ENCODE data around the gene CLEC3A. TPM values are rescaled to one million over a fixed set of nuclear protein-coding genes. Genes with fewer than 3 reads are reported as not detected.

Gene CLEC3A
- total RNA-seq, 2 experiments from 2014 or later, result not detected

DNA sequence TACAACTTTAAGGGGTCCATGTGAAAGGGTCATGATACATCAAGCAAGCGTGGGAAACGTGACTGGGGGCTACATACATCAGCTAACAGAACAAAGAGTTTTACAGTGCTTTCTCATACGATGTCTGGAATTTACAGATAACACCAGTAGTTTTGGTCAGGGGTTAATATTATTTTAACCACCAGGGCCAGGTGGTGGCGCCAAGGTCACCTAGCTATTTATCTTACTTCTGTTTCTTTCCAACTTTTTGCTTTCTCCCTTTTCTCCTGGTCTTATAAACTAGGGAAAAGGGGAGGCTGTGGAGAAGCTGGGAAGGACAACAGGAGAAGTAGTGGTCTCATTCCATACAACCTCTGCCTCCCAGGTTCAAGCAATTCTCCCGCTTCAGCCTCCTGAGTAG is 37.9 kb downstream of the CLEC3A start:
- ChIA-PET POLR2A (no interaction called here), CTCF (no interaction called here)
- peaks cover 9% of the 10 kb centered on the region for H3K27me3 Mint-ChIP-seq
- ATAC-seq (no peak), DNase-seq (no peak)
- TF ChIP-seq, protein P1, sequence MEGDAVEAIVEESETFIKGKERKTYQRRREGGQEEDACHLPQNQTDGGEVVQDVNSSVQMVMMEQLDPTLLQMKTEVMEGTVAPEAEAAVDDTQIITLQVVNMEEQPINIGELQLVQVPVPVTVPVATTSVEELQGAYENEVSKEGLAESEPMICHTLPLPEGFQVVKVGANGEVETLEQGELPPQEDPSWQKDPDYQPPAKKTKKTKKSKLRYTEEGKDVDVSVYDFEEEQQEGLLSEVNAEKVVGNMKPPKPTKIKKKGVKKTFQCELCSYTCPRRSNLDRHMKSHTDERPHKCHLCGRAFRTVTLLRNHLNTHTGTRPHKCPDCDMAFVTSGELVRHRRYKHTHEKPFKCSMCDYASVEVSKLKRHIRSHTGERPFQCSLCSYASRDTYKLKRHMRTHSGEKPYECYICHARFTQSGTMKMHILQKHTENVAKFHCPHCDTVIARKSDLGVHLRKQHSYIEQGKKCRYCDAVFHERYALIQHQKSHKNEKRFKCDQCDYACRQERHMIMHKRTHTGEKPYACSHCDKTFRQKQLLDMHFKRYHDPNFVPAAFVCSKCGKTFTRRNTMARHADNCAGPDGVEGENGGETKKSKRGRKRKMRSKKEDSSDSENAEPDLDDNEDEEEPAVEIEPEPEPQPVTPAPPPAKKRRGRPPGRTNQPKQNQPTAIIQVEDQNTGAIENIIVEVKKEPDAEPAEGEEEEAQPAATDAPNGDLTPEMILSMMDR (IDR thresholded peaks at IDR 0.05), result no peak
- H3K4me1 Mint-ChIP-seq (ENCODE audit: low read depth), result no peaks in the 10 kb centered on the region
- H3K36me3 Mint-ChIP-seq (ENCODE audit: low read depth), result no peaks in the 10 kb centered on the region
- H3K27ac Mint-ChIP-seq, result no peak overlapping the region
- no peaks in the 10 kb centered on the region for H3K9me3 Mint-ChIP-seq
- intact Hi-C loops (cut with micrococcal nuclease), result no loop called here
- no peak overlapping the region for H3K4me3 Mint-ChIP-seq

DNA sequence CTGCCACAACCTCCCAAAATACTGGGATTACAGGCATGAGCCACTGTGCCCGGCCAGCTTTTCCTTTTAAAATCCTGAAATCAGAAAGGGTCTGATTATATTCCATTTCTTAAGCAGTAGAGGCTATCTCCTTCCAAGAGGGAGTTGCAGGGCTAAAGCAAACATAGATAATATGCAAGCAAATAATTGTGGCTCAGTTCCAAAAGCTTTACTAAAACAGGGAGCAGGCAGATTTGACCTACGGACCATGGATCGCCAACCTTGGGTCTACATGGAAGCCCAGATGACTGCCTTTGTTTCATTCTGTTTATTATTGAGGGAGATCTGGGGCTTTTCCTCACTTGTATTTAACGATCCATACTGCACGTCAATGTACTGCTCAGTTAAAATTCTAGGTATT is 38.5 kb downstream of the CLEC3A start:
- no peak overlapping the region for H3K27ac Mint-ChIP-seq
- DNase-seq (no peak), ATAC-seq (no peak)
- H3K36me3 Mint-ChIP-seq (ENCODE audit: low read depth), result no peaks in the 10 kb centered on the region
- TF ChIP-seq, protein P1 (IDR thresholded peaks at IDR 0.05), result no peak
- ChIA-PET POLR2A (no interaction called here), CTCF (no interaction called here)
- H3K27me3 Mint-ChIP-seq, result peaks cover 12% of the 10 kb centered on the region
- no peak overlapping the region for H3K4me3 Mint-ChIP-seq
- H3K9me3 Mint-ChIP-seq, result no peaks in the 10 kb centered on the region
- intact Hi-C loops (cut with micrococcal nuclease), result no loop called here
- no peaks in the 10 kb centered on the region for H3K4me1 Mint-ChIP-seq (ENCODE audit: low read depth)

DNA sequence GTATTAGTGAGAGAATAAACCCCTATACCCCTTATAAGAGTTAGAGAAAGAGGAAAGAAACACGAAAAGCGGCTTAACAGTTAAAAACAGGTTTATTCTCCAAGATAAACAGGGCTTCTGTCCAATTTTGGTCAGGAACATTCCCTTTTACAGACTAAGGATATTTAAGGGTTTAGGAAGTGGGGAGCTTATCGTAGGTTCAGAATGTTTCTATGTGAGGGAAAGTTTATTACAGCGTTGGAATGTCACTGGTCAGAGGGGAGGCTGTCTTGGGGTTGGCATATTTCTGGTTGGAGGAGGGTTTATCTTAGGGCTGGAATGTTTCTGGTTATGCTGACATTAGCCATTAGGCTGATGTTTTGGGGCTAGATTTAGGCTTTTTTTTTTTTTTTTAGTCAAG is 43.0 kb downstream of the CLEC3A start:
- intact Hi-C loops (cut with micrococcal nuclease), result no loop called here
- Mint-ChIP-seq H3K4me3 (no peak overlapping the region), H3K4me1 (ENCODE audit: low read depth) (no peaks in the 10 kb centered on the region), H3K27me3 (peaks cover 17% of the 10 kb centered on the region), H3K36me3 (ENCODE audit: low read depth) (no peaks in the 10 kb centered on the region), H3K27ac (no peak overlapping the region), H3K9me3 (no peaks in the 10 kb centered on the region)
- ChIA-PET CTCF (interaction anchor here (0.6 kb wide), 1 partner anchor 35 kb away, joined by 4 read pairs; no protein-coding TSS in a partner anchor), POLR2A (no interaction called here)
- no peak for ATAC-seq
- TF ChIP-seq, protein P1 (IDR thresholded peaks at IDR 0.05), result no peak
- no peak for DNase-seq

DNA sequence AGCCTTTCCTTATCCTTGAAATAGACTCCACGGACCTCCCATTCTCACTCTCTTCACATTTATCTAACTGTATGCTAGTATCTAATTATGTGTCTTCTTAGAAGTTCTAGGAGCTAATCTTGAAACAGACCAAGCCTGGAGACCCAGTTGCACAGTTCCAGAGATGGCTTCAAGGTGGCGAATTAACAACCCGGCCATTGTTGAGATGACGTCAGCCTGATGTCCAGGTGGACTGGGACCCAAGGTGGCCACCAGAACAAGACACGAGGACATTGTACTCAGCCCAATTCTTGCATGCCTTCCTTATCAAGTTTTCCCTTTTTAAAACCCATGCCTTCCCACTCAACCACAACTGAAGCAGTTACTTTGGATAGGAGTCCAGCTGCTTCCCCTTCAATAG is 47.6 kb downstream of the CLEC3A start:
- ChIA-PET POLR2A (no interaction called here), CTCF (no interaction called here)
- ATAC-seq, result no peak

DNA sequence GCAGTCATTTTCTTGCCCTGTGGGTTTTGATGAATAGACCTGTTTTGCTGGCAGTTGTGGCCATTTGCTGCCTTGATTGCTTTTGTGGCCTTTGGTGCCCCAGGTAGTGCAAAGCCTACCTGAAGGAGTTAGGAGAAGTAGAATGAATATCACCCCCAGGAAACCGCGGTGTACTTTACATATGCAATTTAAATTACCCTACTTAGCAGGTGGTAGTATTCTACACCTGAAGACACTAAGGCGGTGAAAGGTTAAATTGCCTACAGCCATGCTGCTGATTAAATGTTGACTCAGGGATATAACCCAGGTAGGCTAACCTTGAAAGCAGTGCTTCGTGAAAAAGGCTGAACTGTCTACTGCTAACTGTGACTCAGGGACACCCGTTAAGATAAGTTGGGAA is 49.9 kb downstream of the CLEC3A start:
- Mint-ChIP-seq H3K4me1 (ENCODE audit: low read depth) (no peaks in the 10 kb centered on the region), H3K36me3 (ENCODE audit: low read depth) (no peaks in the 10 kb centered on the region), H3K4me3 (no peak overlapping the region), H3K27ac (no peak overlapping the region), H3K27me3 (peaks cover 13% of the 10 kb centered on the region), H3K9me3 (no peaks in the 10 kb centered on the region)
- POLR2A ChIA-PET, result no interaction called here
- CTCF ChIA-PET, result no interaction called here
- TF ChIP-seq, protein P1 (IDR thresholded peaks at IDR 0.05), result no peak
- intact Hi-C loops (cut with micrococcal nuclease), result no loop called here
- ATAC-seq (no peak), DNase-seq (no peak)

More for the DNA sequence above, 47.6 kb downstream of the CLEC3A start:
- TF ChIP-seq, protein P1 (IDR thresholded peaks at IDR 0.05), result no peak
- H3K4me3 Mint-ChIP-seq, result no peak overlapping the region
- intact Hi-C loops (cut with micrococcal nuclease), result no loop called here
- DNase-seq, result no peak
- no peaks in the 10 kb centered on the region for H3K36me3 Mint-ChIP-seq (ENCODE audit: low read depth)
- no peaks in the 10 kb centered on the region for H3K4me1 Mint-ChIP-seq (ENCODE audit: low read depth)
- H3K27ac Mint-ChIP-seq, result no peak overlapping the region
- H3K27me3 Mint-ChIP-seq, result peaks cover 20% of the 10 kb centered on the region
- no peaks in the 10 kb centered on the region for H3K9me3 Mint-ChIP-seq

All from activated CD8-positive, alpha-beta T cell treated with anti-CD3 and anti-CD28 coated beads for 36 hours (primary cell).